Tibial nerve (tissue), 4 donors: Measurements from ENCODE around the gene FER. TPM values are rescaled to one million over a fixed set of nuclear protein-coding genes. Genes with fewer than 3 reads are reported as not detected.
"Not testable (repeated sequence)": the region's sequence is repeated elsewhere in the genome, so short reads cannot be mapped to it uniquely, and the experiment has no call there.

Source experiments
- DNase-seq, 2 donors: peaks; one replicate each; pipeline ENCODE4 v3.0.0-alpha.2; 2019; ENCODE audit warnings: low spot score in 2 of 2
- H3K27ac ChIP-seq, 4 donors: fragments of 200-600 bp; sonication (generic) in 3 of 4; one replicate each; pipeline ENCODE4 v1.5.1; 2017 to 2019; ENCODE audit warnings: mild to moderate bottlenecking in 1 of 4
- H3K27me3 ChIP-seq, 2 donors: fragments of 200-600 bp; sonication (generic) in 1 of 2; one replicate each; pipeline versions ENCODE4 v1.5.1 to v1.6.0; 2017 to 2019
- H3K36me3 ChIP-seq, 3 donors: fragments of 200-600 bp; sonication (generic); one replicate each; pipeline ENCODE4 v1.5.1; 2018 to 2019
- H3K4me1 ChIP-seq, 4 donors: fragments of 200-600 bp; sonication (generic) in 3 of 4; one replicate each; pipeline ENCODE4 v1.5.1; 2017 to 2019
- H3K4me3 ChIP-seq, 4 donors: fragments of 200-600 bp; sonication (generic) in 3 of 4; one replicate each; pipeline ENCODE4 v1.5.1; 2017 to 2019; ENCODE audit warnings: mild to moderate bottlenecking in 1 of 4, moderate library complexity in 1 of 4
- H3K9me3 ChIP-seq, 4 donors: fragments of 200-600 bp; sonication (generic) in 3 of 4; one replicate each; pipeline ENCODE4 v1.5.1; 2017 to 2019
- CTCF ChIP-seq, 5 experiments: fragments of 200-600 bp in 3 of 5; fragments of 450-650 bp in 2 of 5; sonication (generic) in 3 of 5; IDR thresholded peaks; one replicate each; pipeline ENCODE4 v1.5.1; 2016 to 2019; ENCODE audit warnings: antibody characterized with exemption in 5 of 5, mild to moderate bottlenecking in 3 of 5, moderate library complexity in 2 of 5
- EP300 ChIP-seq, 2 donors: sonication (generic); formaldehyde crosslinking; IDR thresholded peaks; one replicate each; pipeline ENCODE4 v1.6.1; 2017; ENCODE audit warnings: antibody characterized with exemption in 2 of 2, mild to moderate bottlenecking in 1 of 2
- POLR2A ChIP-seq, 2 donors: fragments of 450-650 bp; IDR thresholded peaks; one replicate each; pipeline ENCODE4 v1.6.1; 2017; ENCODE audit warnings: antibody characterized with exemption in 2 of 2, mild to moderate bottlenecking in 2 of 2, moderate library complexity in 2 of 2
- WGBS, 2 donors: methylation state at CpG; one replicate each; pipeline ENCODE4 v1.1.5; 2018; 5-methylcytosine and 5-hydroxymethylcytosine counted together
- total RNA-seq, 4 donors: library from RNA; depleted of rRNA; stranded (reverse); fragments of >200 nt; gene quantifications; one replicate each; pipeline ENCODE4 v1.1.0, GENCODE V29; 2016

FER gene
- total RNA-seq = 10 to 100 TPM; 28.5 to 50.9 (median 39.6) TPM

GRCh38 chr5:108747774-108748400 lies at the start of gene FER:
FER (plus strand) TSS chr5:108747897; CDS start chr5:108798183, 50,286 bp downstream.
- H3K4me1 ChIP-seq = peaks cover 0 to 57% (median 2%) of the 10 kb centered on the region in 4 donors
- no peaks in the 10 kb centered on the region for H3K36me3 ChIP-seq
- no peaks in the 10 kb centered on the region for H3K27me3 ChIP-seq
- peak; percentile 46 to 47 for TF ChIP-seq POLR2A (IDR thresholded peaks at IDR 0.05)
- TF ChIP-seq EP300 (IDR thresholded peaks at IDR 0.05) = peak in 1 of 2 donors; percentile 57
- TF ChIP-seq CTCF (IDR thresholded peaks at IDR 0.05) = no peak
- 0 to 1% methylated on average over 21 of the region's 21 CpGs for WGBS, 2 donors
- H3K4me3 ChIP-seq = peak within 1 kb of the TSS; percentile 86 to 99 (median 90)
- no peaks in the 10 kb centered on the region for H3K9me3 ChIP-seq
- peak within 1 kb of the TSS; percentile 96 to 100 (median 97) for H3K27ac ChIP-seq
- peak in 1 of 2 donors; percentile 36 for DNase-seq

- not testable (repeated sequence) for H3K4me1 ChIP-seq, H3K9me3 ChIP-seq, H3K4me3 ChIP-seq, DNase-seq, H3K36me3 ChIP-seq, H3K27ac ChIP-seq, H3K27me3 ChIP-seq
- 97 to 99% methylated on average over 5 of the region's 5 CpGs for WGBS, 2 donors
These were observed 47.3 kb upstream of the FER start for GRCh38 chr5:108700388-108700787.

GRCh38 chr5:108700930-108701329 lies 46.8 kb upstream of the FER start:
- no peaks in the 10 kb centered on the region for H3K27me3 ChIP-seq
- no peaks in the 10 kb centered on the region for H3K9me3 ChIP-seq
- TF ChIP-seq CTCF (IDR thresholded peaks at IDR 0.05) = no peak
- no peak for TF ChIP-seq POLR2A (IDR thresholded peaks at IDR 0.05)
- TF ChIP-seq EP300 (IDR thresholded peaks at IDR 0.05) = no peak
- WGBS, 2 donors = 26 to 30% methylated on average over 2 to 3 of the region's 3 CpGs
- H3K36me3 ChIP-seq = no peaks in the 10 kb centered on the region
- no peaks in the 10 kb centered on the region for H3K4me1 ChIP-seq
- H3K4me3 ChIP-seq = no peak overlapping the region
- no peak overlapping the region for H3K27ac ChIP-seq
- no peak for DNase-seq

- H3K27me3 ChIP-seq = no peaks in the 10 kb centered on the region
- WGBS, 2 donors = 74 to 84% methylated on average over 5 of the region's 5 CpGs
- H3K9me3 ChIP-seq = no peaks in the 10 kb centered on the region
- H3K4me3 ChIP-seq = no peak overlapping the region
- H3K27ac ChIP-seq = no peak overlapping the region
- DNase-seq = no peak
- no peaks in the 10 kb centered on the region for H3K4me1 ChIP-seq
- no peaks in the 10 kb centered on the region for H3K36me3 ChIP-seq
- no peak for TF ChIP-seq EP300 (IDR thresholded peaks at IDR 0.05)
- TF ChIP-seq CTCF (IDR thresholded peaks at IDR 0.05) = no peak
- no peak for TF ChIP-seq POLR2A (IDR thresholded peaks at IDR 0.05)
These were observed 45.2 kb upstream of the FER start for GRCh38 chr5:108702546-108702945.

GRCh38 chr5:108703313-108703712 lies 44.4 kb upstream of the FER start:
- no peak overlapping the region for H3K4me3 ChIP-seq
- no peaks in the 10 kb centered on the region for H3K27me3 ChIP-seq
- DNase-seq = no peak
- H3K9me3 ChIP-seq = no peaks in the 10 kb centered on the region
- 72 to 80% methylated on average over 5 of the region's 5 CpGs for WGBS, 2 donors
- no peaks in the 10 kb centered on the region for H3K36me3 ChIP-seq
- no peak for TF ChIP-seq CTCF (IDR thresholded peaks at IDR 0.05)
- TF ChIP-seq EP300 (IDR thresholded peaks at IDR 0.05) = no peak
- TF ChIP-seq POLR2A (IDR thresholded peaks at IDR 0.05) = no peak
- no peaks in the 10 kb centered on the region for H3K4me1 ChIP-seq
- H3K27ac ChIP-seq = no peak overlapping the region
